Femur (tissue), 1 donor: ENCODE data around the gene BBOF1.
"Not testable (repeated sequence)": the region's sequence is repeated elsewhere in the genome, so short reads cannot be mapped to it uniquely, and the experiment has no call there.

ENCODE experiments used
- DNase-seq: peaks from one replicate; pipeline ENCODE4 v3.0.0-alpha.2; 2017

Gene BBOF1

GRCh38 chr14:74018586-74019407 lies at the start of gene BBOF1, which contains the start of gene ENTPD5:
TSS of gene BBOF1 (plus strand) at chr14:74019349. CDS start at chr14:74019479, 130 bp downstream.
TSS of gene ENTPD5 (minus strand) at chr14:74019288. CDS start at chr14:73988102, 31,186 bp downstream.
- DNase-seq = peak; percentile 92

GRCh38 chr14:73973497-73973896 lies 45.7 kb upstream of the BBOF1 start:
- DNase-seq = no peak

GRCh38 chr14:73976125-73976524 lies 43.0 kb upstream of the BBOF1 start:
- DNase-seq = no peak

GRCh38 chr14:73977896-73978295 lies 41.3 kb upstream of the BBOF1 start:
- DNase-seq = no peak

GRCh38 chr14:73988065-73988464 lies 31.1 kb upstream of the BBOF1 start:
- no peak for DNase-seq

GRCh38 chr14:73988656-73989055 lies 30.5 kb upstream of the BBOF1 start:
- not testable (repeated sequence) for DNase-seq

- no peak for DNase-seq
These were observed 28.1 kb upstream of the BBOF1 start for GRCh38 chr14:73991092-73991491.

GRCh38 chr14:73994926-73995325 lies 24.2 kb upstream of the BBOF1 start:
- DNase-seq = not testable (repeated sequence)

- DNase-seq = no peak
These were observed 23.2 kb upstream of the BBOF1 start for GRCh38 chr14:73995977-73996378.

GRCh38 chr14:73996731-73997107 lies 22.4 kb upstream of the BBOF1 start:
- DNase-seq = no peak

GRCh38 chr14:73997108-73997943 lies 21.8 kb upstream of the BBOF1 start:
- DNase-seq = no peak

GRCh38 chr14:73997944-73998447 lies 21.2 kb upstream of the BBOF1 start:
- DNase-seq = no peak

GRCh38 chr14:73998726-73999125 lies 20.4 kb upstream of the BBOF1 start:
- DNase-seq = no peak

- DNase-seq = not testable (repeated sequence)
These were observed 13.5 kb upstream of the BBOF1 start for GRCh38 chr14:74005664-74006063.

- DNase-seq = no peak
These were observed 10.2 kb upstream of the BBOF1 start for GRCh38 chr14:74008843-74009499.

- no peak for DNase-seq
These were observed 4.8 kb upstream of the BBOF1 start for GRCh38 chr14:74014299-74014698.

- DNase-seq = no peak
These were observed 4.0 kb upstream of the BBOF1 start for GRCh38 chr14:74015176-74015575.

GRCh38 chr14:74015963-74016362 lies 3.2 kb upstream of the BBOF1 start:
- DNase-seq = no peak

GRCh38 chr14:74018174-74018585 lies 969 bp upstream of the BBOF1 start:
- DNase-seq = peak; percentile 18

GRCh38 chr14:74019408-74020137 lies 424 bp downstream of the BBOF1 start:
- peak; percentile 51 for DNase-seq

- DNase-seq = no peak
These were observed 3.2 kb downstream of the BBOF1 start for GRCh38 chr14:74022346-74022745.

GRCh38 chr14:74029136-74029535 lies 10.0 kb downstream of the BBOF1 start:
- no peak for DNase-seq
